ENCODE data around the gene CPEB4.
A peak's percentile ranks its signal among the peaks of the same experiment; 100 is the strongest.

The CPEB4 gene

DNA sequence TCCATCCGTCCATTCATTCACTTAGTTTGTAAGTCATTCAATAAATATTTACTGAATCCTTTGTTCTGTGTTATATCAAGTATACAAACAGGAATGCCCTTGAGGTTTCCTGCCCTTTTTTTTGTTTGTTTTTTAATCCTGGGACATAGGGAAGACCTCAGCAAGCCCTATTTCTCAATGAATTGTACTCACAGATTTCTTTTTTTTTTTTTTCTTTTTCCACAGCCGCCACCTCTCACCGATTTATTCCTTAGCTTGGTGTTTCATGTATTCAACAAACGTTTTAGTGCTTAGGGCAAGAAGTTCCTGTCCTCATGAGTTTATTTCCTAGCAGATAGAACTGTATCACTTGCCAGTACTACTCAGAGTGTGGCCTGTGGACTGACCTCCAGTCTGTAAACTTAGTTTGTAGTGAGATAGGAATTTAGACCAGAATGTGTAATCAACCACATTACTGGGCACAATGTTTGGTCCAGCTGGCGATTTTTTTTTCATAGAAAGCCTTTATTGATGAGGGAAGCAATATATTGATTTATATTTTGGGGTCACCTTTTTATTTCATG lies 65.5 kb downstream of the CPEB4 start:
- no peak for DNase-seq

DNA sequence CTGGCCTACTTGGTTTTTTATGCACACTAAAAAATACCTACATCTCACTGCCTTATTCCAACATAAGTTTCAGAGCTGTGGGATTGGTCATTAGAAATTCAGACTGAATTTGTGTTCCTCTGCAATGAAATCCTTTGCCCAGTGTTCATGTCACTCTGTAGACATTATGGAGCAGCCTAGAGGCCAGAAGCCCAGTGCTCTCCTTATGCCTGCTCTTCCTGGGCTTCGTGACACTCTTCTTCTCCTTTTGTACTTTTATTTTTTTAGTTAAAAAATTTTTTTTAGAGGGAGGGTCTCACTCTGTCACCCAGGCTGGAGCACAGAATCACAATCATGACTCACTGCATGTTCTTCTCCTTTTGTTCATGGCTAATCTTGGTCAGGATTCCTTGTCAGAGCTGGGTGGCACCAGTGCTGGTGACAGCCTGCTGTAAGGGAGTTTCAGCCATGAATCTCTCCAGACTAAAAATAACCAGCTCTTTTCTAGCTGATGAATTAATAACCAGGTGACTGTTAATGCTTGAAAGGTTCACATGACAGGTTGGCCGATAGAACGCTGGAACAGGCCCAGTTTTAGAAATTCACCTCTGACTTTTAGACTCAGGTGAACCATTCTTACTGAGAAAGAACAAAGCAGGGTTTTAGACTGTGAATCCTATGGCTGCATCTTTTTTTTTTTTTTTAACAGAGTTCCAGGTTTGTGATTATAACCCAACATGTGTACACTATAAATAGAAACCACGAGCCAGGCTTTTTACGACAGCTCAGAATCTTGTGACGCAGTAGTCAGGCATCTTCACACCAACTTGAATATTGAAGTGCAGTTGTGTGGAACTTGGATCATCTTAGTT lies 66.7 kb downstream of the CPEB4 start:
- DNase-seq: peak; percentile 34

DNA sequence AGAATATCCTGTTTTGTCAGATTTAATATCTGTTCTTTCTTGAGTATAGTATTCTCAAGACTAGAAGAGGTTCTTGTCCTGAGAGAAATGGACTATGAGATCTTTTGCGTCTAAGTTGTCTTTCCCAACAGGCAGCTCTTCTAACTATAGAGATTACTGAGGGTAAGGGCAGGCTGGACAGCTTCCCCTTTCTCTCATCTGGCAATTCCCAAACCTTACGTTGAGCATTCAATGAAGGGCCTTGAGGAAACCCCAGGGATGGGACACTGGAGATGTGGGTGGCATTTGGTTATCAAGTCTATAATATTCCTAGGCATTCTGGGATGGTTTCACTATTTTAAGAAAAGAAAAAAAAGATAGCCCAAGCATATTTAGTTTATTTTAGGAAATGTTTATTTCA lies 72.8 kb downstream of the CPEB4 start:
- DNase-seq: no peak

DNA sequence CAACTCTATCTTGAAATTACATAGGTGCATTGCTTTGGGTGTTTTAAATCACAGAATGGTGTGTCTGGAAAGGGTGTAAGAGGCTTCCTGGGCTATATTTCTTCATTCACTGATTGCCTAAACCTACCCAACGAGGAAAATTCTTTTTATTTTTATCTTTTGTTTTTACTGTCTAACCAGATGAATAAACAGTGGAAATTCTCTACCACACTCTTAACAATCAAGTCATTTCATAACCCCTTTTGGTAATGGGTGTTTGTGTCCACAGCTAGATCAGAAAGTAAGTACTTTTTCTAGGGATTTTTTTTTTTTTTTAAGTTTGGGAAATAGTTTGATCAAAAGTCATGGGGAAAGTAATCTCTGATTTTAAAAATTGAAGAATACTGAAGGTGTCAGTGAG lies 73.3 kb downstream of the CPEB4 start:
- DNase-seq: no peak

DNA sequence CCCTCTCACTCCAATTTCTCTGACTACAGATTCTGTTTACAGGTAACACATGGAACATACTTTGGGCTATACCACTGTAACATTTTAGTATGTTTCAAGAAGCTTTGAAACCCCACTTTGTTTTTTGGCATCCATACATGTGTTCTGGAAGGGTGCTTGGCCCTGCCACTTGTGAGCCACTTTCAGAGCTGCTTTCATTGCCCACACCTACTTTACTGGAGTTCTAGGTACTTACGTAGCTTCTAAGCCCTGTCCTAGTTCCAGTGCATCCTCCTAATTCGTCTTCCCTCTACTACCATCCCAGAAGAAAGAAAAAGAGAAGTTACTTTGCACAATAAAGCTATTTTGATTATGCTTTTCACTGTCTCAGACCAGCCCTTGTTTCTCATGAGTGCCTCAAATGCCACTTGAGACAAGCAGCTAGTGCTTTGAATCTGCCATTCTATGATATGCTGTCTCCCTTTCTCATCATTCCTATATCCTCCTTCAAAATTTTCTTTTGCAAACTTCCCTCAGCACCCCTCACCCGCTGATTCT lies 74.4 kb downstream of the CPEB4 start:
- DNase-seq: no peak

DNA sequence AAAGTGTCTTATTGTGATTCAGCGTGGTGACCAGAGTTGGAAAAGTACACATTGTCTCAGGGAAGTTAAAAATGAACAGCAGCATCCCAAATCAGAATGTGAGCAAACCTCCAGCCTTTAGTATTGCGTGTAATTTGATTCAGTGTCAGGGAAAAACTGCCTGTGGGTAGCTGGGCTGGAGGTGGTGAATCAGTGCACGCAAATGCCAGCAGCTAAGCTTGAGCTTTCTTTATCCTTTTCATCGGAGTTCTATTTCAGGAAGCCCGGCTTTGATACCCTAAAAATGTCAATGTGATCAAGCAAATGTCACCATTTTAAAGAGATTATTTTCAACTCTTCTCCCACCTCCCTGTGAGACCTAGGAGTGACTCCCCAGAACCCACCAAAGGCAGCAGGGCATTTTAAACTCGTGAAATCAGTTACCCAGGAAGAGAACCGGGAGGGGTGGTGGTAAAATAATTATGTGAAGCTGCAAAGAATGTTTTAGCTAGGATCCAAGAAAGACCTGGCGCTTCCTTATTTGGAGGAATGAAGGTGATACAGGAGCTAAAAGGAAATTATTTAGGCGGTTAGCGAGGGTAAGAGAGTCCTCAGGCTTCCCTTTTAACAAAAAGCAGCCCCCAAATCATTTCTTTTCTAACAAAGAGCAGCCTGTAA lies 75.2 kb downstream of the CPEB4 start:
- DNase-seq: no peak

DNA sequence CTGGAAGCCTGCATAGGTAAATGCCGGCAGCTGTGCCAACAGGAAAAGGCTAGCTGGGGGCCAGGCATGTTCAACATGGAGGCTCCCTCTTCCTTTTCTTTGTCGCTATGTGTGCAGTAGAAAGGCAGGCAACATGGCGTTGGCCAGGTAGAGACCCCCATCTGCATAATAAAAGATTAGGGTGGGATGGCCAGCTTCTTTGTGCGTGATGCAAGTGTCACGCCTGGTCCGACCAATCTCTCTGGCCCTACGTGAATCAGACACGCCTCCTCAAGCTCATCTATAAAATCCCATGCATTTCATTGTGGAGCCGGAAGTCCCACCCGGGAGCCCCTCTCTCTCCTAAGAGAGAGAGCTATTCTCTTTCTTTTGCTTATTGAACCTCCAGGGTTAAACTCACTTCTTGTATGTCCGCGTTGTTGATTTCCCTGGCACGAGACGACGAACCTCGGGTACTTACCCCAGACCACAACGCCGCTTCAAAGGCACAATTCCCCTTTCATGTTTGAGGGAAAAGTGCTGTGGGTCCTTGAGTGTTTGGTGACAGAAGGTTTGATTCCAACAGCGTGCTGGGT lies 75.8 kb downstream of the CPEB4 start:
- DNase-seq: peak; percentile 25

DNA sequence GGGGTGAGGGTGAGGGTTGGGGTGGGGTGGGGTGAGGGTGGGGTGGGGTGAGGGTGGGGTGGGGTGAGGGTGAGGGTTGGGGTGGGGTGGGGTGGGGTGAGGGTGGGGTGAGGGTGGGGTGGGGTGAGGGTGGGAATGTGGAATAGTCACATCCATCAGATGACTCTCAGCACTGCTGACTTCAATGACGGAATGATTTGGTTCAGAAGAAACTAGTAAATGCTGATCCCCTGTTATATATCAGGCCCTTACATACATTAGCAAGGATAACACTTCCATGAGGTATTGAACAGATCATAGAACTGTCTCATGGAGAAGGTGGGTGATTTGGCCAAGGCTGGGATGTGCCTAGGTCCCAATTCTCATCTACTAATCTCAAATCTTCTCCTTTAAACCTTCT lies 76.4 kb downstream of the CPEB4 start:
- DNase-seq: no peak

DNA sequence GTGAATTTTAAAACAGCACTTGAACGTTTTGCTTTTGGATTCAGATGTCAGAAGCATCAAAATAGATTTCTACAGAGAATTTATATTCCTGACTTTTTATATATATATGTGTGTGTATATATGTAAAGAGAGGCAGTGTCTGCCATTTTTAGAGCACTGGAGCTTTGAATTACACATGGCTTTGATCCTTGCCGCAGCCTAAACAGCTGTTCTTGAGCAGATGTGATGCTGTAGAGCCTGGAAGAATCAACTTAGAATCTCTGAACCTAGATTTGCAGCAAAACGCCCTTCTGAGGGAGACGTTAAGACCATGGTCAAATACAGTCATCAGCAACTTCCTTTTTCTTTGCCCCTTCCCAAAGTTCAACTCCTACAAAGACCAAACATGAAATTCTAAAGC lies 79.1 kb downstream of the CPEB4 start:
- DNase-seq: peak; percentile 66

DNA sequence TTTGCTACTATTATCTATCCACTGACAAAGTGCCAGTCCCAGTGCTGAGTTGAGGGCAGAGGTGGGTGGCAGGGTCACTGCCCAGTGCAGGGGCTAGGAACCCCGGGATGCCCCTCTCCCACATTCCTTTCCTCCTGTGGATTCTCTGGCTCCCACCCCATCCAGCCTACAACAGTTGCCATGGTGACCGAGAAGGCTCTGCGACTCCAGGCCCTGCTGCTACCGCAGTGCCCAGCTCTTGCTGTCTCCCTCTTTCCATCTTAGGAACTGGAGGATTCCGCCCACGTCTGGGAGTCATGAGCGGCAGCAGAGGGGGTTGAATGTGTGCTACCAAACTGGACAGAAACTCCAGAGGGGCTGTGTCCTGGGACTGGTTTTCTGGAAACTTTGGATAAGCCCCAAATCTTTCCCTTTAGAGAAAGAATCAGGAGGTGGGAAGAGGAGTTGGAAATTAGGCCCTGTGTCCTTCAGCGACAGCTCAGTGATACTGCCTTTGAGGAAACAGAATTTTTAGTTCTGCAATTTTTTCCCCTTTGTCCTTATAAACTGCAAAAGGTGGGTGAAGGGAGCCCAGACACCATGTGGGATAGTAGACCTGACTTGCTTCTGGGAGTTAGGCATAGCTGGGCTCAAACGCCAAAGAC lies 80.1 kb downstream of the CPEB4 start:
- DNase-seq: peak; percentile 24

DNA sequence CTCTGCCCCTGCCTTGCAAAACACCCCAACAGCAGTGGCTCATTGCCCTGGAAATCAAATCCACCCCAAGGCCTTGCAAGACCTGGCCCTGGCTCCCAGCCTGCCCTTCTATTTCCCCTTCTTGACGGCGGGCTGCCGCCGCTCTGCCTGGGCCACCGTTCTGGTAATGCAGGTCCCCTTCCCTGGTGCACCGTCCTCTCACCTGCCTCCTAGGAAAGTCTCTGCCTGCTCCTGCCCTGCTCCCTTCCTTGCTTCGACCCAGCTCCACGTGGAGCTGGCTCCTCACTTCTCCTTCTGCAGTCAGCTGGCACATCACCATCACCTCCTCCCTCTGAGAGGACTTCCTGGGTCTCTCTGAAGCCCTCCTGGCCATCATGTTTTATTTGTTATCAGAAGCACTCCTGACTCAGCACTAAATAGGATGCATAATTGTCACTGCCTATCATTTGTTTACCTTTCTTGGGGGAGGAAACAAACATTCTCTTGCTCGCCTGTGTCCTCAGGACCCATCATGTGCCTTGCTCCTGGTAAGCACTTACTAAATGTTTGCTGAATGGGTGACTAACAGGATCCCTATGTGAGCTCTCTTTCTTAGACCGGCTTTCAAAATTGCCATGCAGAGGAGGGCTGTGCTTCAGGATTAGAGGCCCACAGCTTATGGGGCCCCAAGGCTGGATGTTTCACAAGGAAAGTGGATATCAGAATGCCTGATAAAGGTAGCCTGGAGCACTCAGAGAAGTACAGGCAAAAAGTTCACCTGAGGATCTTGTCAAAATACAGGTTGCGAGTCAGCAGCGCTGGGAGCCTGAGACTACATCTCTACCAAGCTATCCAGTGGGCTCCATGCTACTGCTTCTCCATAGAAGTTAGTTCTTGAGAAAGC lies 81.3 kb downstream of the CPEB4 start:
- no peak for DNase-seq

DNA sequence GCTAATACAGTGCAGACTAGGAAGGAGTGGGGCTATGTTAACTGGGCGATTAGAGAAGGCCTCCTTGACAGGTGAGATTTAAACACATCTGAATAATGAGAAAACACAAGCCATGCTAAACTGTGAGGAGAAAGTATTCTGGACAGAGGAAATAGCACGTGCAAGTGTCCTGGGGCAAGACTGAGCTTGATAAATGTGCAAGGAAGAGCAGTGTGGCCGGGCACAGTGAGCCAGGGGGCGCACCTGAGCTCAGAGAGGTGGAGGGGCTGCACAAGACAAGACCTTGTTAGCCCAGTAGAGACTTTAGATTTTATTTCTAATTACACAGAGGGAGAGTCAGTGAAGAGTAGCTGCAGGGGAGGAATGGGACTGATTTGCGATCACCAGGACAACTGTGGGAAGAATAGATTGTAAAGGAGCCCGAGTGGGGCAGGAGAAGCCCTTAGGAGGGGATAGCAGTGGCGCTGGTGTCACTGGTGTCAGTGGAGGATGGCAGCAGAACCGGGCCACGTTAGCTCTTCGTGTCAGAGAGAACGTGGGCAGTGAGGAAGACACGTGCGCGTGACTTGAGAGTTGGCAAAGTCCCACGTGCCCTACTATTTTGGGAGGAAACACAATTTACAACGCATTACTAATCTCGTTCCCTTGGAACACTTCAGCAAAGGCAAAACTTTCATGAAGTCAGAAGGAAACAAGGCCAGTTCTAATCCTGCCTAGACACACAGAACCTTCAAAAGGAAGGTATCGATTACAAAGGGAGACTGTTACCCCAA lies 82.9 kb downstream of the CPEB4 start:
- DNase-seq: no peak

DNA sequence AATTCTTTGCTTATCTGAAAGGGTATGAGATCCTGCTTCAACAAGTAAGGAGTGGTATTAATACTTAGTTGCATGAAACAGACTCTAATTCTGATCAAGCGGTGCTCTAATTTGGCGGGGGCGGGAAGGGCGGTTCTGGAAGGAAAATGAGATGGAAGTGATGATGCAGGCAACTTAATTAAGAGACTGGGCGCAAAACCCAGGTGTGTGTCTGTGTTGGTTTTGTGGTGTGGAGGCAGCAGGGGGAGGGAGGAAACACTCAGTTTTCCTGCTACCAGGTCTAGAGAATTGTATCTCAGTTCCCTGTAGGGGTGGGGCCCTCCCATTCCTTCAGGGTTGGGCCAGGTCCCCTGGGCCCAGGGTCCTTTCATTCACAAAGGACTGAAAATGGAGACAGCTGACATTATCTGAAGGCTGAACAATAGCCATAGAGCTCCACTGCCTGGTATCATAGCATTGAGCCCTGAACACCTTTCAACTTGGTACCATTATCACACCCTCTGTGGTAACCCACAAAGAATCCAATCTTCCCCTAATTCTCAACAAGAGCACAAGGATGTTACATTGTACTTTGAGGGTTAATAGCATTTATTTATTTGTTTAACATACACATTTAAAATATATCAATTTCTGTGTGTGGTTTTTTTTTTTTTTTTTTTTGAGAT lies 83.7 kb downstream of the CPEB4 start:
- DNase-seq: no peak

DNA sequence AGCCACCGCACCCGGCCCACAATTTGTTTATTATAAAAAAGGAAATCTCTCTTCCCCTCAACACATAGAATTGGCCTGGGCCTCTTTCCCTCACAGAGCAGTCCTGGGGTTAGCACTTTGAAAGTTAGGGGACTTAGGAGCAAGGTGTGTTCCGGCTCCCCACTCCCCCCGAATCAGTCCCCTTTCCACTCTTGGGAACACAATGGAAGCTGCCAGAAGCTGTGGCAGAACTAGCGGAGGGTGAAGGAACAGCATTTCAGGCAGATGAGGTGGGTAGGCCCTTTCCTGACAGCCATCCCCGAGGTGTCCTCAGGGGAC lies 84.4 kb downstream of the CPEB4 start:
- DNase-seq: no peak

DNA sequence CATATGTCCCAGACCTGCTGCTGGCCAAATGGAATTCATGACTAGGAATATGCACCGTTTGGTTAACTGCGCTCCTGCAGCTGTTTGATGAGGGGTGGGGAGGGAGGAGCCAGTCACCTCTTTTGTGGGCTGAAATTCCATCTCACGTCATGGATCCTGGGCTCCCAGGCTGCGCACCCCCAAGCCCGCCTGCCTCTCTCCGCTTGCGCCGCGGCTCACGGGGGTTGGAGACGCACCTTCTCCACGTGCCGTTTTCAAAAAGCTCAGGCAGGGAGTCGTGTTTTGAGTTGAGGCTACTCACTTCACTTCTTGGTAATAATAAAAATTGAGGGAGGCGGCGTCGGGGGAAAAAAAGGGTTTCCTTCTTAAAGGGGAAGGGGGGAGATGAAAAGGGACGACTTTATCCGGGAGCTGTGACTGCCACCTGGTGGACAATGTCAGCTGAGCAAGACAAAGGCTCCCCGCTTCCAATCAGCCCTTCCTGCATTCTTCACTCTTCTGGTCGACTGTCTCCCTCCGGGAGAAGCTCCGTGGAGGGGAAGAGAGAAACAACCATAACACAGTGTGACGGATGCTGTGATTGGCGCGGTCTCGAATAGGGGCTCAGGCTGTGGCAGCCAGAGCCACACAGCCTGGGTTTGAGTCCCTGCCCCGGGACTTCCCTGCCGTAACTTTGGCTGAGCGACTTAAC lies 84.9 kb downstream of the CPEB4 start:
- peak; percentile 52 for DNase-seq

DNA sequence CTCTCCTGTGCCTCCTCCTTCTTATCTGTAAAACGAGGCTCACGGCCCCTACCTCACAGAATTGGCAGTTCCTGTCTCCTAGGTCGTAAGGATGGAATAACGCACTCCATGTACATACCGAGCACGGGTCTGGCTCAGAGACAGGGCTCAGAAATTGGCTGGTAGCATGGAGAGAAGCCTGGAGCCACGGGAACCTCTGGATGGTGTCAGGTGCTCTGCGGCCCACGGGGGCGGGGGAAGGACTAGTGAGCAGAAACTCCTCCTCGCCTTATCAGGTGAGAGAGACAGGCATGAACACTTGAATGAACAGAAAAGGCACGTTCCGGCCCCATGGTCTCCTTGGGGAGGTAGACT lies 85.4 kb downstream of the CPEB4 start:
- no peak for DNase-seq

DNA sequence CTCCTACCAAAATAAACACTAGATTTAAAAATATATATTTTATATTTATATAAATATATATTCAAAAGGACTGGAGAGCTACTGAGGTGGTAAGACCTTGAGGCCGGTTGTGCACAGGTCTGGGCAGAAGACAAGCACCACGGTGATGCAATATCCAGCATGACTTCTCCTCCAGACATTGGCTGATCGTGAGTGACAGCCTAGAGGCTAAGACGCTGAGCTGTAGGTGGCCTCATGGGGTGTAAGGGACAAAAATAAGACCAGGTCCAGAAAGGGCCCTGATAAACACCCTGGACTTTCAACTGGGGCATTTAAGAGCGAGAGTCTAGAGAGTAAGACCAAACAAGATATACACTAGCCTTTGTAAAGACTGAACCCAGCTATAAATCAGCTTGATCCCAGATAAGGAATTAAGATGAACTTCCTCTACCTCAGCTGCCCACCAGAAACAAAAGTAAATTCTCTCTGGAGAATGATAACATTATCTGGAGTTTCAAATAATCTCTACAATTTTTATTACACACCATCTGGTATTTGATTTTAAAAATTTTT lies 86.6 kb downstream of the CPEB4 start:
- DNase-seq: no peak

DNA sequence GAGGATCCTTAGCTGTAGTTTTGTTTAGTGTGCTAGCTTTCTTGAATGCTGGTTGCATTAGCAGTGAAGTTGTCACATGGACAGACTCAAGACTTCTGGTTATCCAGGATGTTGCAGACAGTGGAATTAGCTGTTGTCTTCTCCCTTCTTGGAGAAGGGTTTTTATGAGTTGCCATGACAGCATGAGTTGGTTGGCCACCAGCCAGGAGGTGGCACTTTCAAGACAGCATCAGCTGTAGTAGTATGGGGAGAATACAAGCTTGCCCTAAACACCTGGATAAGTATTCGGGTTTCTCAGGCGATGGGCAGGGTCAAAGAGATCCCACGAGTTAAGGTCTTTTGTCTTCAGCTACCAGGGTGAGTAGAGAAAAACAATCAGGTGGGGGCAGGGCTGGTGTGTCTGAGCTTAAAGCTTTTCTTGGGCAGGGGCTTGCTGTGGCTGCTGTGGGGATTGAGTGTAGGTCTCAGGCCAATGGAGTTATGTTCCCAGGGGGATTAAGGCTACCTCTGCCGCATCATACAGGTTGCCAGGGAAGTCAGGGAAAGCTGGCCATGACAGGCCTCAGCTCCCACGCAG lies 93.1 kb downstream of the CPEB4 start:
- no peak for DNase-seq

DNA sequence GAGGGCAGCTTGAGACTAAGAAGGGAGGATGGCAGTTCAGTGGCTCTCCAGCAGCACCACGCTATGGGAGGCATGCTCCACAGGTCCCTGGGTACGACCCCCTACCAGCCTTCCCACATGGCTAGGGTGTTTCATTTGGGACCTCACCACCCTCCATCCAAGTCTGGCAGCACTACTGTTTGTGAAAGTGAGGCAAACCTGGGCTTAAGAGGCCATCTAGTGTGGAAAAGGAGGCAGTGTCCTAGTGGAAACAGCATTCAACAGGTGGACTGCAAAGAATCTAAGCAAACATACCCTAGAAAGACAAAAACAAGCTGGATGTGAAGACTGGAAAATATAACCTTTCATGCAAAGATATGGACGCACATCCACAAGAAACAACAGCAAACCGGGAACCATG lies 96.1 kb downstream of the CPEB4 start:
- DNase-seq: no peak
